ENCODE results near the gene PSTPIP2.
"Not testable (repeated sequence)": the region's sequence is repeated elsewhere in the genome, so short reads cannot be mapped to it uniquely, and the experiment has no call there.

GRCh38 chr18:45959484-45959883 lies 112.6 kb downstream of the PSTPIP2 start:
- TF ChIP-seq CTCF (IDR thresholded peaks at IDR 0.05; ENCODE audit: insufficient read depth, low read length, poor library complexity, severe bottlenecking); EZH2phosphoT487 (conservative IDR thresholded peaks at IDR 0.05; ENCODE audit: low read length): not testable (repeated sequence)

Data from SU-DHL-6 (cell line).